ENCODE results near the gene OR13C9.

DNA sequence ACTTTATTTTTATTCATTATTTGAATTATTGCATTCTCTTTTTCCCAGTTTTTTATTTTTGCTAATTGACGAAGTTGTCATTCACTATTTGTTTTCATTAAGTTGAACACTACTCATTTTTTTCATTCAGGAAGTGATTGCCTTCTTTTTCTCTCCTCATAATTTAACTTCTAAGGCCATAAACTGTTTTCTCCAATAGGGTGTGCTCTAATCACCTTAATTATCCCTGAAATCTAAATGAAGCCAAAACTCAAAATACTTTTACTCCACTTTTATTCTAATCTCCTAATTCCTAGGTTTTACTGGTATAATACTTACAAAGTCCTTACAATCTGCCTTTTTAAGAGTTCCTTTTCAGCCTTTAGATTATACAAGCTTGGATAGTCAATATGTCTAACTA is 9.7 kb downstream of the OR13C9 start:
- TF ChIP-seq, protein P1, sequence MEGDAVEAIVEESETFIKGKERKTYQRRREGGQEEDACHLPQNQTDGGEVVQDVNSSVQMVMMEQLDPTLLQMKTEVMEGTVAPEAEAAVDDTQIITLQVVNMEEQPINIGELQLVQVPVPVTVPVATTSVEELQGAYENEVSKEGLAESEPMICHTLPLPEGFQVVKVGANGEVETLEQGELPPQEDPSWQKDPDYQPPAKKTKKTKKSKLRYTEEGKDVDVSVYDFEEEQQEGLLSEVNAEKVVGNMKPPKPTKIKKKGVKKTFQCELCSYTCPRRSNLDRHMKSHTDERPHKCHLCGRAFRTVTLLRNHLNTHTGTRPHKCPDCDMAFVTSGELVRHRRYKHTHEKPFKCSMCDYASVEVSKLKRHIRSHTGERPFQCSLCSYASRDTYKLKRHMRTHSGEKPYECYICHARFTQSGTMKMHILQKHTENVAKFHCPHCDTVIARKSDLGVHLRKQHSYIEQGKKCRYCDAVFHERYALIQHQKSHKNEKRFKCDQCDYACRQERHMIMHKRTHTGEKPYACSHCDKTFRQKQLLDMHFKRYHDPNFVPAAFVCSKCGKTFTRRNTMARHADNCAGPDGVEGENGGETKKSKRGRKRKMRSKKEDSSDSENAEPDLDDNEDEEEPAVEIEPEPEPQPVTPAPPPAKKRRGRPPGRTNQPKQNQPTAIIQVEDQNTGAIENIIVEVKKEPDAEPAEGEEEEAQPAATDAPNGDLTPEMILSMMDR (IDR thresholded peaks at IDR 0.05), result no peak
- TF ChIP-seq POLR2A (IDR thresholded peaks at IDR 0.05), result no peak
- TF ChIP-seq EP300 (IDR thresholded peaks at IDR 0.05), result no peak
- TF ChIP-seq POLR2AphosphoS5 (IDR thresholded peaks at IDR 0.05), result no peak
